HG02642 (cell line): ENCODE results near the gene FTHL17.

Experiments
- ATAC-seq: cut with Tn5 transposase; IDR thresholded peaks from one replicate; pipeline ENCODE4 v1.9.1; 2021; ENCODE audit warnings: mild to moderate bottlenecking; ENCODE audit not compliant: unreplicated experiment, poor library complexity

FTHL17 gene

DNA sequence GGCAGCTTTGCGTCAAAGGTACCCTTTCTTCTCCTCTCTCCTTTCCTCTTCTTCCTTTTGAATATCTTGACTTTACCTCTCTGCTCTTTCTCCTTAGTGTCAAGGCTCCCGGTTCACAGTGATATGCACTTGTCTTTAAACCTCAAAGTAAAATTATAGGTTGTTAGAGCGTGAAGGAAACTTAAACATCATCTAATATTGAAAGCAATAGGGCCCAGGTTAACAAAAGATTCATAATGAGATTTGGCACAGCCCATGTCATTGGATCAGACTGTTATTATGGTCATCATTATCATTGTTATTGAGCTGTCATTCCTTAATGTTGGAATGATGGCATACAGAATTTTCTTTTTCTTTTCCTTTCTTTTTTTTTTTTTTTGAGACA, 32.5 kb downstream of the FTHL17 start:
- ATAC-seq: no peak

DNA sequence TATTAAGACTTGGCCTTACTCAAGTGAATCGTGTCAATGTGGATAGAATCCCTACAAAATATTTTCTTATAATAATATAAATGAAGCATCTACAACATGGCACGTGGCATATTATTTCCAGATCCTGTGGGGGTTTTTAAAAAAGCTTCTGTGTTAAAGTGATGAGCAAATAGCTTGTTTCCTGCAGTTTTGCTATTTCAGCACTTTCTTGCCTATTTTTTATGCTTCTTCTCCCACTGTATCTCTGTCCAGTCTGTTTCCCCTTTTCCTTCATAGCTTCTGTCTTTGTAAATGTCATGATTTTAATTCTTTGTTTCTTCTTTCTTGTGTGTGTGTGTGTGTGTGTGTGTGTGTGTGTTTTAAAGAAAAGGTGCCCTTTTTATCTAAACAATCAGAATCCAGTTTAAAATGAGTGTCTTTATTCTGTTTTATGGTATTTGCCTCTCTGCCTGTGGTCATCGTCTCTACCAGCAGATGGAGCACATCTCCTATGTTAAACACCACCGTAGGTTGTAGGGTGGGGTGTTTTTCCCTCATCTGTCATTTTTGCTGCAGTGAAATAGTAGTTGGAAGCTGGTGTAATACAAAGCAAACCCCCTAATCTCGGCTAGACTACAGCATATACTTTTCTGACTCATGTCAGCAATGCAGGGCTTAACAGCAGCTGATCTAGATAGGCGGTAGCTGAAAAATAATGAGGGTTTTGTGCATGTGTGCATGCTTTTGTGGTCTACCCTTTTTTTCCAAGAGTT, 33.1 kb downstream of the FTHL17 start:
- ATAC-seq: peak; percentile 80

DNA sequence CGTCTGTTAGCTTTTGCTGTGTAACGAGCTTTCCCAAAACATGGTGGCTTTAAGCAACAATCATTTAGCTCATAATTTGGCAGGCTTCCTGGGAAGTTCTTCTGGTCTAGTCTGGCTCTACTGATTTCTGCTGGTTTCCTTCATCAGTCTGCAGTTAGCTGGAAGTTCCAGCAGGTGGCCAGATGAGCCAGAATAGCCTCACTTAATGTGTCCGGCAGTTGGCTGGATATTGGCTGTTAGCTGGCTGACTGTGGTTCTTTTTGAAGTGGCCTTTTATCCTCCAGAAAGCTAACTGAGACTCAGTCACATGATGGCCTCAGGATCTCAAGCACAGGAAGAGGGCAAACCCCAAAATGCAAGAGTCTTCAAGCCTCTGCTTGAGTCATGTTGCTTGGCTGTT, 34.9 kb downstream of the FTHL17 start:
- peak; percentile 79 for ATAC-seq

DNA sequence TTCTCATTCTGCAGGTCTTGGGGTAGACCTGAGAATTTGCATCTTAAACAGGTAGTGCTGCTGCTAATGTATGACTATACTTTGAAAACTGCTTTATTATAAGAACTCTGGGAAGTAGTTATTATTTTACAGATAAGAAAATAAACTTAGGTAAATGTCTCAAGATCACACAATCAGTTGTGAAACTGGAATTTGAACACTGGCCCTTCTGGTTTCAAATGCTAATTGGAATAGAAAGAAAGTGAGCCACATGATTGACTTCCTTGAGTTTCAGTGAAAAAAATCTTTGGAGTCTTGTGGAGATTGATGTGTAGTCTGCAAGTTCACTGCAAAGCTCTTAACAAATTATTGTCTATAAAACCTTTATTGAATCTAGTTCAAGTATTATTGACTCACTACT, 44.5 kb downstream of the FTHL17 start:
- no peak for ATAC-seq

DNA sequence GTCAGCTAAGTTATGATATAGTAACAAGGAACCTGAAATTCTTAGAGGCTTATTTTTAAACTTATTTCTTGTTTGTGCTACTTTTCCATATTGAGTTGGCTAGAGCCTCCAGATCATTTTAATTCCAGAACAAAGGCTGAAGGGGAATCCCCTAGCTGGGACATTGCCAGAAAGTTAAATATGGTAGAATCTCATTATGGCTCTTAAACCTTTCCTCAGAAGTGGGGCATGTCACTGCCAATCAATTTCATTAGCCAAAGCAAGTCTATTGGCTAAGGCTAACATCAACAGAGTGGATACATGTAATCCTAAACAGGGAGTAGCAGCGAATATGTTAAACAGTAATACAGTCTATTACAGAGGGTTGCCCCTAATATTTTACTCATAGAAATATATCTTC, 47.0 kb downstream of the FTHL17 start:
- ATAC-seq: no peak

DNA sequence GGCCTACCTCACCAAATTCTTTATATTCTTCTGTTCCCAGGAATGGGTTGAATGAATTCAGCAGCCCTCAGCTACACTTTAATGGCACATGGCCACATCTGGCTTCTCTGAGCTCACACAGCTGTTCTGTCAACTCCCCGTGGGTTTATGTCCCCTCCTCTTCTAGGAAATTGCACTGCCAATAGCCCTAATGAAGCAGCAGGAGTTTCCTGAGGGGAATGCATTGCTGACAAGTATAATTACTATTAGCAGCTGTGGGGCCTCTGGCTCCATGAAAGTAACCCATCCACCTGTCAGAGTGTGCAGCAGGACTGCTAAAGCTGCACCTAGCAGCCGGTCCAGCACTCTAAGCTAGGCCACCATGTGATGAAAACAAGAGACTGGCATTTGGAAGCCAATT, 50.3 kb downstream of the FTHL17 start:
- ATAC-seq: no peak
